Keratinocyte (primary cell): Measurements from ENCODE around the gene HIP1. TPM values are rescaled to one million over a fixed set of nuclear protein-coding genes. Genes with fewer than 3 reads are reported as not detected.
A peak's percentile ranks its signal among the peaks of the same experiment; 100 is the strongest.

Experiments
- DNase-seq: peaks from one replicate; pipeline ENCODE4 v3.0.0-alpha.2; 2011; ENCODE audit warnings: low read depth, missing footprints, low spot score
- FAIRE-seq: peaks from 2 replicates; lab custom pipeline; 2011; peaks lifted over from hg19 to GRCh38; lab: Jason Lieb, UNC
- H2AFZ ChIP-seq: 2 replicates; pipeline ENCODE4 v1.6.0; 2012; ENCODE audit warnings: low read length, control low read depth, inconsistent platforms; ENCODE audit not compliant: control insufficient read depth
- H3K27ac ChIP-seq: 2 replicates; pipeline ENCODE4 v1.5.1; 2011; ENCODE audit warnings: low read length; ENCODE audit not compliant: control insufficient read depth, insufficient read depth
- H3K27me3 ChIP-seq: 3 replicates; pipeline ENCODE4 v1.6.0; 2011; ENCODE audit warnings: low read length; ENCODE audit not compliant: control insufficient read depth, insufficient read depth; ENCODE audit errors: extremely low read depth
- H3K36me3 ChIP-seq, 2 experiments: 2 replicates in 1 of 2; 3 replicates in 1 of 2; pipeline ENCODE4 v1.5.1; 2011; ENCODE audit warnings: low read length in 2 of 2, mild to moderate bottlenecking in 1 of 2; ENCODE audit not compliant: control insufficient read depth in 2 of 2, insufficient read depth in 2 of 2; ENCODE audit errors: extremely low read depth in 1 of 2
- H3K4me1 ChIP-seq: 3 replicates; pipeline ENCODE4 v1.5.1; 2011; ENCODE audit warnings: low read length; ENCODE audit not compliant: control insufficient read depth, insufficient read depth; ENCODE audit errors: extremely low read depth
- H3K4me2 ChIP-seq: 3 replicates; pipeline ENCODE4 v1.6.0; 2011; ENCODE audit warnings: low read depth, low read length; ENCODE audit not compliant: control insufficient read depth, insufficient read depth; ENCODE audit errors: extremely low read depth
- H3K4me3 ChIP-seq, 3 experiments: fragments of 200-600 bp in 1 of 3; sonication (generic) in 1 of 3; 2 replicates in 2 of 3; 3 replicates in 1 of 3; pipeline ENCODE4 v1.5.1; 2011 to 2016; ENCODE audit warnings: low read length in 3 of 3, mild to moderate bottlenecking in 3 of 3, control low read depth in 2 of 3, inconsistent platforms in 1 of 3, low read depth in 1 of 3, mixed read lengths in 1 of 3, mixed run types in 1 of 3, moderate library complexity in 1 of 3; ENCODE audit not compliant: control insufficient read depth in 2 of 3, insufficient read depth in 2 of 3; ENCODE audit errors: extremely low read depth in 1 of 3
- H3K79me2 ChIP-seq: 2 replicates; pipeline ENCODE4 v1.6.0; 2012; ENCODE audit warnings: low read length; ENCODE audit not compliant: control insufficient read depth, insufficient read depth
- H3K9ac ChIP-seq: 3 replicates; pipeline ENCODE4 v1.6.0; 2011; ENCODE audit warnings: low read length; ENCODE audit not compliant: control insufficient read depth, insufficient read depth; ENCODE audit errors: extremely low read depth
- H3K9me1 ChIP-seq: 3 replicates; pipeline ENCODE4 v1.6.0; 2011; ENCODE audit warnings: low read length; ENCODE audit not compliant: control insufficient read depth, insufficient read depth; ENCODE audit errors: extremely low read depth
- H3K9me3 ChIP-seq: 2 replicates; pipeline ENCODE4 v1.5.1; 2012; ENCODE audit warnings: low read depth, low read length; ENCODE audit not compliant: control insufficient read depth
- H4K20me1 ChIP-seq: 3 replicates; pipeline ENCODE4 v1.6.0; 2011; ENCODE audit warnings: low read length; ENCODE audit not compliant: control insufficient read depth, insufficient read depth; ENCODE audit errors: extremely low read depth
- EZH2 ChIP-seq: IDR thresholded peaks from one replicate; pipeline ENCODE4 v1.6.1; 2012; ENCODE audit warnings: inconsistent platforms, mild to moderate bottlenecking, low read length, moderate library complexity
- dilution Hi-C: fragments of 300-500 bp; cut with MboI; formaldehyde crosslinking; loops from one replicate; pipeline ENCODE4 v1.7.0; 2020; ENCODE audit warnings: low sequenced_read_pairs; ENCODE audit not compliant: extremely low pct_ligation_motif_present
- polyA plus RNA-seq, 5 experiments: library from polyadenylated mRNA; depleted of rRNA in 3 of 5; stranded (reverse) in 3 of 5; stranded (forward) in 1 of 5; unstranded in 1 of 5; fragments of >200 nt; gene quantifications; 1 replicate in 1 of 5; 2 replicates in 3 of 5; 3 replicates in 1 of 5; pipeline versions ENCODE4 v1.2.1 to v1.2.3, GENCODE V29; 2011 to 2012; ENCODE audit warnings: missing spikeins in 2 of 5, low read depth in 1 of 5, low replicate concordance in 1 of 5
- TF ChIP-seq, protein P1 (sequence below), 3 experiments: IDR thresholded peaks in 1 of 3; conservative IDR thresholded peaks in 1 of 3; optimal IDR thresholded peaks in 1 of 3; 2 replicates in 2 of 3; 3 replicates in 1 of 3; pipeline versions ENCODE3 to v1.5.1; 2011; ENCODE audit warnings: low read length in 3 of 3, mild to moderate bottlenecking in 3 of 3, moderate library complexity in 2 of 3, control low read depth in 1 of 3, inconsistent platforms in 1 of 3; ENCODE audit not compliant: insufficient read depth in 2 of 3; ENCODE audit errors: extremely low read depth in 1 of 3

HIP1 gene
- polyA plus RNA-seq, 1 donor (not counting 4 experiments of a cell fraction or from before 2014, with no cell fraction given), result 5.0 TPM

DNA sequence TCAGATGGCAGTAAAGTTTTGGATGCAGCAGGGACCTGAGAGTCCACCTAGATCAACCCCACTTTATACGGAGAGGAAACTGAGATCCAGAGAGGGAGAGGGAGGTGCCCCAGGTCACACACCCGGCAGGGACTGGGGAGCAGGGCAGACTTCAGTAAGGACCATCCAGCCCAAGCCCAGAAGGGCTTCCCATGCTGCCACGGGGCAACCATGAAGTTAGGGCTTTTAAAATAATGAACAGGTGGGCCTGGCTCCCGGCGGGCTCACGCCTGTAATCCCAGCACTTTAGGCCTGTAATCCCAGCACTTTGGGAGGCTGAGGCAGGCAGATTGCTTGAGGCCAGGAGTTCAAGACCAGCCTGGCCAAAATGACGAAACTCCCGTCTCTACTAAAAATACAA lies 98.5 kb downstream of the HIP1 start:
- peaks cover 6% of the 10 kb centered on the region for H3K4me1 ChIP-seq
- H3K4me2 ChIP-seq, result peak overlapping the region; percentile 80
- no peak overlapping the region for H3K4me3 ChIP-seq
- no peak overlapping the region for H3K27ac ChIP-seq
- H2AFZ ChIP-seq, result no peak overlapping the region
- dilution Hi-C loops, result no loop called here
- no peak for FAIRE-seq
- no peaks in the 10 kb centered on the region for H3K9me3 ChIP-seq
- no peak for DNase-seq
- H4K20me1 ChIP-seq, result no peaks in the 10 kb centered on the region
- no peaks in the 10 kb centered on the region for H3K9me1 ChIP-seq
- TF ChIP-seq EZH2, result no peak
- TF ChIP-seq, protein P1, sequence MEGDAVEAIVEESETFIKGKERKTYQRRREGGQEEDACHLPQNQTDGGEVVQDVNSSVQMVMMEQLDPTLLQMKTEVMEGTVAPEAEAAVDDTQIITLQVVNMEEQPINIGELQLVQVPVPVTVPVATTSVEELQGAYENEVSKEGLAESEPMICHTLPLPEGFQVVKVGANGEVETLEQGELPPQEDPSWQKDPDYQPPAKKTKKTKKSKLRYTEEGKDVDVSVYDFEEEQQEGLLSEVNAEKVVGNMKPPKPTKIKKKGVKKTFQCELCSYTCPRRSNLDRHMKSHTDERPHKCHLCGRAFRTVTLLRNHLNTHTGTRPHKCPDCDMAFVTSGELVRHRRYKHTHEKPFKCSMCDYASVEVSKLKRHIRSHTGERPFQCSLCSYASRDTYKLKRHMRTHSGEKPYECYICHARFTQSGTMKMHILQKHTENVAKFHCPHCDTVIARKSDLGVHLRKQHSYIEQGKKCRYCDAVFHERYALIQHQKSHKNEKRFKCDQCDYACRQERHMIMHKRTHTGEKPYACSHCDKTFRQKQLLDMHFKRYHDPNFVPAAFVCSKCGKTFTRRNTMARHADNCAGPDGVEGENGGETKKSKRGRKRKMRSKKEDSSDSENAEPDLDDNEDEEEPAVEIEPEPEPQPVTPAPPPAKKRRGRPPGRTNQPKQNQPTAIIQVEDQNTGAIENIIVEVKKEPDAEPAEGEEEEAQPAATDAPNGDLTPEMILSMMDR (optimal IDR thresholded peaks at IDR 0.05 in 1 of 3, IDR thresholded peaks at IDR 0.05 in 1 of 3, conservative IDR thresholded peaks at IDR 0.05 in 1 of 3; ENCODE audit: extremely low read depth in 1 of 3, insufficient read depth in 2 of 3, low read length in 3 of 3), result no peak
- H3K27me3 ChIP-seq, result no peaks in the 10 kb centered on the region
- H3K9ac ChIP-seq, result no peak overlapping the region
- H3K36me3 ChIP-seq, result no peaks in the 10 kb centered on the region
- no peaks in the 10 kb centered on the region for H3K79me2 ChIP-seq

DNA sequence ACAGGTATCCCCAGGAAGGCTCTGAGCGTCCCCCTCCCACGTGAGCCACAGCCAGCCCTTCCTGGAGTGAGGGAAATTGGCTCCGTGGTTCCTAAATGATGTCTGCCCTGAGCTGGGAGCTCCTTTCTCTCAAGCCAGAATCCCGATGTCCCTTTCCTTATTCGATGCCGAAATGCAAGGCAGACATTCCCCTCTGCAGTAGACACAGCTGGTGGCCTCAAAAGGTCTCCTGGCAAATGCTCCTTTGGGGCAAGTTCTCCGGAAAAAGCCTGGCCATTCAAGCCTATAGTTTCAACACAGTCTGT lies 98.9 kb downstream of the HIP1 start:
- no peaks in the 10 kb centered on the region for H3K79me2 ChIP-seq
- no peaks in the 10 kb centered on the region for H4K20me1 ChIP-seq
- H2AFZ ChIP-seq, result peak overlapping the region; percentile 79
- FAIRE-seq (no peak), DNase-seq (no peak)
- H3K4me2 ChIP-seq, result peak overlapping the region; percentile 80
- H3K27ac ChIP-seq, result no peak overlapping the region
- H3K9me3 ChIP-seq, result no peaks in the 10 kb centered on the region
- peaks cover 6% of the 10 kb centered on the region for H3K4me1 ChIP-seq
- peak overlapping the region; percentile 58 for H3K9ac ChIP-seq
- H3K36me3 ChIP-seq, result no peaks in the 10 kb centered on the region
- TF ChIP-seq, protein P1 (optimal IDR thresholded peaks at IDR 0.05 in 1 of 3, IDR thresholded peaks at IDR 0.05 in 1 of 3, conservative IDR thresholded peaks at IDR 0.05 in 1 of 3; ENCODE audit: extremely low read depth in 1 of 3, insufficient read depth in 2 of 3, low read length in 3 of 3), result no peak
- TF ChIP-seq EZH2, result no peak
- no peaks in the 10 kb centered on the region for H3K9me1 ChIP-seq
- H3K4me3 ChIP-seq, result peak overlapping the region; percentile 45 to 65 (median 62)
- dilution Hi-C loops, result no loop called here
- H3K27me3 ChIP-seq, result no peaks in the 10 kb centered on the region
